Loucy (cell line): Measurements from ENCODE around the gene VPS45.

ENCODE experiments used
- H2AFZ ChIP-seq: fragments of 200-600 bp; sonication (generic); 2 replicates; pipeline ENCODE4 v1.6.0; 2016; ENCODE audit warnings: antibody characterized with exemption, mild to moderate bottlenecking, low read length, moderate library complexity
- H3F3A ChIP-seq: fragments of 200-600 bp; 2 replicates; pipeline ENCODE4 v1.6.0; 2016; ENCODE audit warnings: antibody characterized with exemption, low read depth, mild to moderate bottlenecking
- H3K27me3 ChIP-seq: fragments of 200-600 bp; sonication (generic); 2 replicates; pipeline ENCODE4 v1.6.1; 2014; ENCODE audit warnings: low read length, mild to moderate bottlenecking; ENCODE audit not compliant: insufficient read depth, poor library complexity, severe bottlenecking
- H3K36me3 ChIP-seq: fragments of 200-600 bp; sonication (generic); 2 replicates; pipeline ENCODE4 v1.6.1; 2016; ENCODE audit warnings: low read length; ENCODE audit not compliant: insufficient read depth
- H3K4me1 ChIP-seq: fragments of 200-600 bp; sonication (generic); 2 replicates; pipeline ENCODE4 v1.5.1; 2014; ENCODE audit warnings: low read length, mild to moderate bottlenecking; ENCODE audit not compliant: insufficient read depth, poor library complexity, severe bottlenecking
- H3K4me2 ChIP-seq: fragments of 200-600 bp; sonication (generic); 2 replicates; pipeline ENCODE4 v1.6.0; 2014; ENCODE audit warnings: antibody characterized with exemption, low read length, low read depth, mild to moderate bottlenecking; ENCODE audit not compliant: poor library complexity, severe bottlenecking
- H3K4me3 ChIP-seq: fragments of 200-600 bp; sonication (generic); 2 replicates; pipeline ENCODE4 v1.5.1; 2014; ENCODE audit warnings: low read length, mild to moderate bottlenecking, mixed read lengths; ENCODE audit not compliant: poor library complexity, severe bottlenecking
- H3K79me2 ChIP-seq: fragments of 200-600 bp; sonication (generic); 2 replicates; pipeline ENCODE4 v1.6.1; 2014; ENCODE audit warnings: low read length; ENCODE audit not compliant: insufficient read depth
- H3K9ac ChIP-seq: fragments of 200-600 bp; sonication (generic); 2 replicates; pipeline ENCODE4 v1.6.0; 2014; ENCODE audit warnings: mild to moderate bottlenecking, low read depth, low read length, moderate library complexity; ENCODE audit not compliant: poor library complexity, severe bottlenecking
- H3K9me2 ChIP-seq: fragments of 200-600 bp; sonication (generic); replicated peaks from 2 replicates; pipeline ENCODE4 v1.6.1; 2016; ENCODE audit warnings: low read depth, low read length, mixed read lengths
- H3K9me3 ChIP-seq: fragments of 200-600 bp; sonication (generic); 2 replicates; pipeline ENCODE4 v1.6.1; 2014; ENCODE audit warnings: mild to moderate bottlenecking, antibody characterized with exemption, low read length, low read depth; ENCODE audit not compliant: insufficient read depth
- H4K20me1 ChIP-seq: fragments of 200-600 bp; sonication (generic); 2 replicates; pipeline ENCODE4 v1.6.0; 2014; ENCODE audit warnings: antibody characterized with exemption, low read length, mild to moderate bottlenecking; ENCODE audit not compliant: insufficient read depth, poor library complexity, severe bottlenecking
- EZH2phosphoT487 ChIP-seq: fragments of 200-600 bp; IDR thresholded peaks from 2 replicates; pipeline ENCODE4 v1.6.1; 2018; ENCODE audit warnings: antibody characterized with exemption, mild to moderate bottlenecking, moderate library complexity, borderline replicate concordance
- TF ChIP-seq, protein P1 (sequence below): fragments of 200-600 bp; sonication (generic); conservative IDR thresholded peaks from 2 replicates; pipeline ENCODE4 v1.5.1; 2014; ENCODE audit warnings: mild to moderate bottlenecking, antibody characterized with exemption, low read length

Gene VPS45

DNA sequence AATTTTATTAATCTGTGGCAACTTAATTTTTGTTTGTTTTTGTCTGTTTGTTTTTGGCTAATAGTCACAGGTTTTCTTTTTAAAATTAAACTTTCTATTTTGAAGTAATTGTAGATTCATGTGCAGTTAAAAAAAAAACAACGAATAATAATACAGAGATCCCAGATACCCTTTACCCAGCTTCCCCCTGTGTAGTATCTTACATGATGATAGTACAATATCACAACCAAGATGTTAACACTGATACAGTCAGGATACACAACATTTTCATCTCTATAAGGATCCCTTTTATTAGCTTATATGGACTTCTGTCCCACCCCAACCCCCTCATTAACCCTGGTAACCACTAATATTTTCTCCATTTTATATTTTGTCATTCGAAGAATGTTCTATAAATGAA is 5.9 kb downstream of the VPS45 start:
- H2AFZ ChIP-seq = no peak overlapping the region
- peaks cover 4% of the 10 kb centered on the region; the same call in 1 of the 2 replicates for H3K36me3 ChIP-seq

DNA sequence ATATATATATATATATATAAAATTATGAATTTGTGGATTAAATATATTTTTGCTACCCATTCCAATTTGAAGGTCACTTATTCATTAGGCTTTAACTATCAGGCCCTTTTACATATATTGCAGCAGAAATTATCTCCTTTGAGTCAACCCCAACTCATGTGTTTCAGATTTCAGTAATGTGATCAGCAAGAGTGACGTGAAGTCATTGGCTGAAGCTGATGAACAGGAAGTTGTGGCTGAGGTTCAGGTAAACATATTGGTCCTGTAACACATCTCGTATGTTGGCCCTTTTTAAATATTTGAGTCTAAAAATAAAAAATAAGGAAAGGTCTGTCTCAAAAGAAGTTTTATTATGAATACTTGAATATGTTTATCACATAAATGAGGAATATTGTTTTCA is 8.5 kb downstream of the VPS45 start:
- H3K9ac ChIP-seq = no peak overlapping the region
- H3K79me2 ChIP-seq = no peaks in the 10 kb centered on the region
- H3K4me1 ChIP-seq = peaks cover 11% of the 10 kb centered on the region
- no peaks in the 10 kb centered on the region for H3K9me2 ChIP-seq
- H3K4me2 ChIP-seq = no peak overlapping the region
- H3K9me3 ChIP-seq = no peaks in the 10 kb centered on the region
- no peaks in the 10 kb centered on the region for H3K27me3 ChIP-seq
- H4K20me1 ChIP-seq = no peaks in the 10 kb centered on the region
- H2AFZ ChIP-seq = no peak overlapping the region
- no peak for TF ChIP-seq EZH2phosphoT487
- TF ChIP-seq, protein P1, sequence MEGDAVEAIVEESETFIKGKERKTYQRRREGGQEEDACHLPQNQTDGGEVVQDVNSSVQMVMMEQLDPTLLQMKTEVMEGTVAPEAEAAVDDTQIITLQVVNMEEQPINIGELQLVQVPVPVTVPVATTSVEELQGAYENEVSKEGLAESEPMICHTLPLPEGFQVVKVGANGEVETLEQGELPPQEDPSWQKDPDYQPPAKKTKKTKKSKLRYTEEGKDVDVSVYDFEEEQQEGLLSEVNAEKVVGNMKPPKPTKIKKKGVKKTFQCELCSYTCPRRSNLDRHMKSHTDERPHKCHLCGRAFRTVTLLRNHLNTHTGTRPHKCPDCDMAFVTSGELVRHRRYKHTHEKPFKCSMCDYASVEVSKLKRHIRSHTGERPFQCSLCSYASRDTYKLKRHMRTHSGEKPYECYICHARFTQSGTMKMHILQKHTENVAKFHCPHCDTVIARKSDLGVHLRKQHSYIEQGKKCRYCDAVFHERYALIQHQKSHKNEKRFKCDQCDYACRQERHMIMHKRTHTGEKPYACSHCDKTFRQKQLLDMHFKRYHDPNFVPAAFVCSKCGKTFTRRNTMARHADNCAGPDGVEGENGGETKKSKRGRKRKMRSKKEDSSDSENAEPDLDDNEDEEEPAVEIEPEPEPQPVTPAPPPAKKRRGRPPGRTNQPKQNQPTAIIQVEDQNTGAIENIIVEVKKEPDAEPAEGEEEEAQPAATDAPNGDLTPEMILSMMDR = no peak
- H3F3A ChIP-seq = no peaks in the 10 kb centered on the region
- H3K4me3 ChIP-seq = no peak overlapping the region
- H3K36me3 ChIP-seq = peaks cover 4% of the 10 kb centered on the region; the same call in 1 of the 2 replicates

More for the DNA sequence above, 5.9 kb downstream of the VPS45 start:
- TF ChIP-seq EZH2phosphoT487 = no peak
- TF ChIP-seq, protein P1 = no peak
- Histone ChIP-seq H3K9me2 (no peaks in the 10 kb centered on the region), H3K9me3 (no peaks in the 10 kb centered on the region), H3K79me2 (peaks cover 13% of the 10 kb centered on the region), H3F3A (no peaks in the 10 kb centered on the region), H3K9ac (no peak overlapping the region), H3K4me3 (no peak overlapping the region), H3K27me3 (no peaks in the 10 kb centered on the region), H4K20me1 (no peaks in the 10 kb centered on the region), H3K4me2 (no peak overlapping the region), H3K4me1 (peaks cover 16% of the 10 kb centered on the region)

DNA sequence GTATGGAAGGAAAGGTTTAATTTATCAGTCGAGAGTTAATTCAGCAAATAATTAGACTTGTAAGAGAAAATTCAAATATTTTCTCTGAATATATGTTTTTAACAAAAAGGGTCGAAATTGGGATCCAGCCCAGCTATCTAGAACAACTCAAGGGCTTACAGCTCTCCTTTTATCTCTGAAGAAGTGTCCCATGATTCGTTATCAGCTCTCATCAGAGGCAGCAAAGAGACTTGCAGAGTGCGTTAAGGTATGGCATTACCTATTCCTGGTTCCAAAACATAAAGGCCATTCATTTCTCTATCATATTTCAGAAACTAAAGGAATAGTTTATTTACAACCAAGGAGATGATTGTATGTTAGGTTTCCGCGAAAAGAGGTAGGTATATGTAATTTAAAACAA is 9.4 kb downstream of the VPS45 start:
- no peak overlapping the region for H2AFZ ChIP-seq
- peaks cover 4% of the 10 kb centered on the region; the same call in 1 of the 2 replicates for H3K36me3 ChIP-seq
- H3F3A ChIP-seq = no peaks in the 10 kb centered on the region

More for the DNA sequence above, 9.4 kb downstream of the VPS45 start:
- Histone ChIP-seq H3K9me3 (no peaks in the 10 kb centered on the region), H3K9ac (no peak overlapping the region), H4K20me1 (no peaks in the 10 kb centered on the region), H3K27me3 (no peaks in the 10 kb centered on the region), H3K4me1 (peaks cover 15% of the 10 kb centered on the region), H3K4me3 (no peak overlapping the region), H3K4me2 (no peak overlapping the region), H3K79me2 (no peaks in the 10 kb centered on the region), H3K9me2 (no peaks in the 10 kb centered on the region)
- TF ChIP-seq, protein P1 = no peak
- no peak for TF ChIP-seq EZH2phosphoT487
